ENCODE results near the gene GNAQ.

Gene GNAQ

DNA sequence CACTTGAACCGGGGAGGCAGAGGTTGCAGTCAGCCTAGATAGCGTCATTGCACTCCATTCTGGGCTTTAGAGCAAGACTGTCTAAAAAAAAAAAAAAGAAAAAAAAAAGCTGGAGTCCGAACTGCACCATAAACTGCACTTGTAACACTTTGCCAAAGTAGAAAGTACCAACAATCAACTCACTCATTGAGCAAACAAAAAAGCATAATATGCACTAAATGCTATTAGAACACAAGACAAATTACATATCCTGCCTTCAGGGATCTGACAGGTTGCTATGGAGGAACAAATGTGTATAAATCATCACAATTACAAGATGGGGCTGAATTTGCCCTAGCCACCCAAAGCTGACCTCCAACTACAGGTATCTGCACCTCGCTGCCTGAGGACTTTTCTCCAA, 27.9 kb downstream of the GNAQ start:
- DNase-seq (ENCODE audit: low spot score), result no peak

DNA sequence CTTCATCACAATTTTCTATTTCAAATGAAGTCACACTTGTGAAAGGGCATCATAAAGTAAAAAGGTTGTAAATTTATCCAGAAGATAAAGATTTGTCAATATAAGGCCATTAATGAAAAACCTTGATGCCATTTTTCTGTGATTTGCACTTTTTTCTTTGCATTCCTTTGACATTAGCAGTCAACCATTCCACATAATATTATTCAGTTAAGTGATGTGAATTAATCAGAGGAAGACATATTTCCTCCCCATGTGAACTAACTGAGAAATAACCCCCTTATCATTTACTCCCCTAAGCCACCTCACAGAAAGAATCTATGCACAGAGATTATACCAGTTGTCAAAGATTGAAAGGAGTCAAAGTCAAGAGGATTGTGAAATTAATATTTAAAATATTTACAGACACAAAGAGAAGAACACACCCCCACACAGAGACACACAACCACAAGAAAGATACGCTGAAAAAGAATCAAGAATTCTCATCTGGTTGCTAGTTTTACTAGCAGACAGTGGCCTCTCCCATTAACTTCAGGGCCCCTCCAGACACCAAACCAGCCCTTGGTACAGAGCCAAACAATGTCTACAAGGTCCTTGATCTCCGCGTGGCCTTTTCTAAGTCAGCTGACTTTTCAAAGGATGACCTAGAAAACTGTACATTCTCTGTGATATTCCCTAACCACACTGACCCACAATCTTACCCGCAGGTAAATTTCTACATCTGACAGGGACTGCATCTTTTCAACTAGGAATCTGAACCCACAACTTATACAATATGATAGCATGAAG, 29.5 kb downstream of the GNAQ start:
- DNase-seq (ENCODE audit: low spot score), result peak; percentile 65

DNA sequence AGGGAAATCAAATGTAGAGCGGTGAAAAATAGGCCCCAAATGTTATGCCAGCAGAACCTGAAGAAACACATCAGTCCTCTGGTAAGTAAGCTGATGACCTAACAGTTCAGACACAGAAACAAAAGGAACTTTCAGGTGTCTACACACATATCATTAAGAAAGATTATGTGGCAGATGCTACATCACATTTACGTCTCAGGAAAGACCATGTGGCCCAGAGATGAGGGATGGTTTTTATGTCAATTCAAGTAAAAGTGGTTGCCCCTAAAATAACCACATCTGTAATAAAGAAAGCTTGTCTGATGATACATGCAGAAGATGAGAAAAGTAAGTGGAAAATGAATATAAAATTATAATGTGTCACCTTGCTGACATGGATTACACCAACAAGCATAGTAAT, 31.4 kb downstream of the GNAQ start:
- DNase-seq (ENCODE audit: low spot score), result no peak

DNA sequence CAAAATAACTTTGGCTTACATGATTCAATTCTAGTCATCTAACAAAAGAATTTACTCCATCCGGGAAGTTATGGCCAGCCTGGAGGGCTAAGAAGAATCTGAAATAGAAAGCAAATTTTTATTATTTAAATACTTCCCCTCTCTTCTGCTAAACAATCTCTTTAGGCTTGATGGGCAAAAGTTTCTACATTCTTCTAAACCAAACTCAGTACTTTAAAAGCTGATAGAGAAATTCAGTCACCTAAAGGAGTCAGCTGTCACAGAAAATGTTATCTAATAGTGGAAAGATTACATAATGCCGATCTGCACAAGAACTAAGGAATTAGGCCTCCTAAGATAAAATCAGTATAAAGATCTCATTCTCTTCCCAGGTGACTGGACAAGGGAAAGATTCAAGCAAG, 32.4 kb downstream of the GNAQ start:
- no peak for DNase-seq (ENCODE audit: low spot score)

DNA sequence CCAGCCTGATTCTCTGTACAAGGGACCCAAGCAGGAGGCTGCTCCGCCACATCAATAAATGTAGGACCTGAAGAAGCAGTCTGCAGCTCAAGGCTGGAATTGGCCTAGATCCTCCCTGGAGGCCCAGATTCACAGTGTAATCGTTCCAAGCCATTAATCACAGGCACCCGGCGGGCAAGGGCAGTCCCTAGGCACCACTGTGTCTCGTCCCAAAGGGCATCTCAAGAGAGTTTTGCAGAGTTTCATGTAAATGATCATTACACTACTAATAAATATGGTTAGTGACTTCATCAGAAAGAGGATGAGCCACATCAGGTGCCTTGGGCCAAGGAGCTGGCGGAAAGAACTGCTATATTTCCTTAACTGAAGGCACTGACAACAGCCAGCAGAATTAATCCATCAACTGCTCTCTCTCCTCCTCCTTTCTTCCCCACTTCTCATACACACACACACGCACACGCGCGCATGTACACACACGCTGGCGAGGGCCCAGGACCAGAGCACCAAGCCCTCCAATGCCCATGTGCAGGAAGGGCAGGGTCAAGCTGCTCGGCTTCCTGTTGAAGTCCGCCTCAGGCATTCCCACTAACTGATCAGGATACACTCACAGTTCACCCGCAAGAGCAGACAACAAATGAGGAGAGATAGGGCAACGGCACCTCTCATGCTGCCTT, 33.9 kb downstream of the GNAQ start:
- peak; percentile 61 for DNase-seq (ENCODE audit: low spot score)

DNA sequence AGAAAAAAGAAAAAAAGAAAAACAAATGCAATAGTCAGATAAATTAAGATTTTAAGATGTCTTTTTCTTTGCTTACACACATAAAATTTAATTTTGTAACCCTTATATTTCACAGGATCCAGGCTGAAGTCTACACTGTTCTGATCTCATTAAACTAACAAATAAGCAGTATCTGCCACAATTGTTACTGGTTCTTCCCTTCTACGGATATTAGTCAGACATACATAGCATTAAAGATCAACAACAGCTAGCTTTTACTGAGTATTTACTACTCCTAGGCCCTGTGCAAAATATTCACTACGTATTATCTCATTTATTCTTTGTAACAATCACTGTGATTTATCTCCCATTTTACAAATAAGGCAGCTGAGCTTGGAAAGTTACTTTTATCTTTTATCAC, 34.9 kb downstream of the GNAQ start:
- no peak for DNase-seq (ENCODE audit: low spot score)

DNA sequence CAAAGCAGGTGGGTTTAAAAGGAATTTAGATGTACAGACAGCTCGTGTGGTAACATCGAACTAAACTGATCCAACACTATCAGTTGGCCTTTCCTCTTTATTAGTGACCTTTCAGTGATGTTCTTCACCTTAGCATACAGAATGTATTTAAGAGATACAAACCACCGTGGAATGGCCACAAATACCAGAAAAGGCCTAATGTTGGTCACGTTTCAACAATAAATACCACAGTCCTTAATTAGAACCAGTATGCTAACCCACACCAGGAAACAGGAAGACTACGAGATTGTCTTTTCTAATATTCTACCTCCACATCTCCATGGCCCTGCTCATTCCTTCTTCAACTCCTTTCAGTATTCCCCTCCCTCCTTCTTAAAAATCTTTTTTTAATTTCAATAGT, 40.4 kb downstream of the GNAQ start:
- DNase-seq (ENCODE audit: low spot score), result no peak

DNA sequence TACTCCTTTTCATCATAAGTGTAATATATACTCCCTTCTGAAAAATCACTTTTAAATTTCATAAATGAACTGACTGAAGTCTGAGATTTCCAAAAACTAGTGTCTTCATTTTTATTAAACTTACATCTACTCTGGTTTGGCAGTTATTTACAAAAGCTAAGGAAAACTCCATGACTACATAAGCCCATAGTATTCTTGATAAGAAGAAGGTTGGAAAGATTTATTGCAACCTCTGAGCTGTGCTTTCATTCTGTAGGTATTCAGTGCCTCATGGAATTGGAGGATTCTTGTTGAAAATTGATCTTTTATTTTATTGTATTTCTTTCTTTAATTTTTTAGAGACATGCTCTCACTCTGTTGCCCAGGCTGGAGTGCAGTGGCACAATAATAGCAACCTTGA, 41.7 kb downstream of the GNAQ start:
- DNase-seq (ENCODE audit: low spot score), result no peak

DNA sequence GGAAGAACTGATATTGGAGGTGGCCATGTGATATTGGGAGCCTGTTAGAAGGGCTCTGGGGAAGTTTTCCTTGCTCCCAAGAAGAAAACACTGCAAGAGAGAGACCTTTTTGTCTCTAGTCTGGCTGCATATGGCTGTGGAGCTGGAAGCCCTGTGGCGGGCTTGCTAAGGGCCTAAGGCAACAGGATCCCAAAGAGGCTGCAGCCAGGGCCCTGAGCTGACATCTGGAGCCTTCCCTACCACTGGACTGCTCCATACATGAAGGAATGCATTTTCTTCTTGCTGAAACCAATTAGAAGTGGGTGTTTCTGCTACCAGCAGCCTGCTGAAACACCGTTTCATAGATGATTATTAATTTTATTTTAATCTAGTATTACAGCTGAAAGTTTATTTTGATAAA, 42.2 kb downstream of the GNAQ start:
- DNase-seq (ENCODE audit: low spot score), result no peak

DNA sequence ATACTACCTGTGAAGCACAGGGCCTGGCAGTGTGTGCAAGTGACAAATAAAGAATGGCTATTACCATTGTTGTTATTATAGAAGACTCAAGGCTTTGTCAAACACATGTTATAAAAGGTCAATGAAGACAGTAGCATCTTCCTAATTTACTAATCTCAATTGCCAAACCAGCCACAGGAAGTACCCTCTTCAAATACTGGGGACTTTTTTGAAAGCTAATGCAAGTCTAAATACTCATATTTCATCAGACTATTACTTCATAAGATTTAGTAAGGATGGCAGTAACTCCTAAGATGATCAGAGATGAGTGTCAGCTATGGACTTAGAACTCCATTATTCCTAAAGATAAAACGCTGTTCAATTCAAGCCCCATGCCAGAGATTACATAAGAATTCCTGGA, 43.0 kb downstream of the GNAQ start:
- no peak for DNase-seq (ENCODE audit: low spot score)

DNA sequence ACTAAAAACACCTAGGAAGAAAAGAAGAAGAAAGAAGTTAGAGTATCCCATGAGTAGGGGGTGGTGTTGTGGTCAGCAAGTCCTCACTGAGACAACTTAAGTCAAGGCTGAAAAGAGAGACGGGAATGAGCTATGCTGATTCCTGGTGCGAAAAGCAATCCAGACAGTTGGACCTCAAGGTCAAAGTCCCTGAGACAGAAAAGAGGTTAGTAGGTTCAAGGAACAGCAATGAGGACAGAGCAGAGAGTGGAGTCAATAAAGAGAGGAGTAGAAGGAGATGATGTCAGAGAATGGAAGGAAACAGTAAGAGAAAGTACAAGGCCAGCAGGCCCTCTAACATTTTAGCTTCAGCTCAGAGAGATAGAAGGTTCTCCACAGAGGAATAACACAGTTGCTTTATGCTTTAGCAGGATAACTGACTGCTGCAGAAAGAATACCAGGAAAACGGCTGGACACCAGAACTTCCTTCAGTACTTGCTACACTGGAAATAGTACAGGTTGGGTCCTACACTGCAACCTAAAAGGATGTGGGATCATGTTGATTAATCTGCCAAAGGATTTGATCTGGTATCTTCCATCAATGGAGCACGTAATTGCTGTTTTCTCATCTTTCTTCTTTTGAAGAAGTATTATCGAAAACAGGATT, 43.6 kb downstream of the GNAQ start:
- DNase-seq (ENCODE audit: low spot score), result no peak

DNA sequence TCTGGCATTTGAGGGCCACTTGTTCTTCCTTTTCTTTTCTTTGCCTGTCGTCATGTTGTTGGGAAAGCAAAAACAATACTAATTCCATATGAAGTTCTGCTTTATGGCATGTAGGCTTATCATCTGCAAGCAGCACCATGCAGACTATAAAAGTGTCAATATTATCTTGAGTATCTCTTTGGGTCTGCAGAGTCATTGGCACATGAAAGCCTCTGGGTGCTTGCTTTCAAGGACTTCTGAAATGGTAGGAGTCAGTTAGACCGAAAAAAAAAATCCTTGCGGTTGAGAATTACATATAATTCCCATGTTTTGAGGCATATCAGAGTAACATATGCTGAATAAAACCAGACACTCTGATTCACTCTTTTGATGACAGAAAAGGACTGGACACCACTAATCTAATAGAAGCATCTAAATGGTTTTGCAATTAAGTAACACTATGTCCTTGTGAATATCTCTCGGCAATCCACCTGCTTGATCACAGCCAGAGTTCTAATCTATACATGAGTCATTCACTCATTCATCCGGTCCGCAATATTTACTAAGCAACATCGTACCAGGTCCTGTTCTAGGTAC, 44.4 kb downstream of the GNAQ start:
- no peak for DNase-seq (ENCODE audit: low spot score)

DNA sequence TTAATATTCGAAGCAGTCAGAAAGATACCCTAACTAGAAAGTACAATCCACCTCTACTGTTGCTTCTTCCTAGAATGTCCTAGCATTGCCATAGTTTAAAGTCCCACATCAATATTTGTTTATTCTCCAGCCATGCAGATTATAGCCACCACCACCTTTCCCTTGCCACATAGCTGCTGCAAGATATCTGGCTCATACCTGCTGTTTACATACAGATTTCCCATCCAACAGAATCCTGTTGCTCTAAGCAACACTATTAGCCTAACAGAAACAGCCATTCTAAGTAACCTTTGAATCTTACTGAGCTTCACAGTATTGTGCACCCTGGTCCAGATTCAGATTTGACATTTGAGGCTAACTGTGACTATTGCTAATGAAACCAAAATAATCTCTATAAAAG, 45.6 kb downstream of the GNAQ start:
- DNase-seq (ENCODE audit: low spot score), result no peak

DNA sequence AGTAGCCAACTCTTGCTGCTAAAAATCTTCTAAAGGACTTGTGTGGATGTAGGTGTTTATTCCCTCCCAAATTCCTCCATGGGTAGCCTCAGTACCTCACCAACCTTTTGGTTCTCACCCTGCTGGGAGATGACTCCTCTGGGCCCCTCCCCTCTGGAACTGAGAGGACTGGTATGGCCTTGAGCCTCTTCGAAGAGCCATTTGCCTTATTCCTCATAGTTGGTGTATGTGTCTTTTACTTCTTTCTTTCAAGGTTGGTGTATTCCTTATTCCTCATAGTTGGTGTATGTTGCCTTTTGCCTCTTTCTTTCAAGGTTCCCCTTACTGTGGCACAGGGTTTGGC, 48.3 kb downstream of the GNAQ start:
- DNase-seq (ENCODE audit: low spot score), result no peak

DNA sequence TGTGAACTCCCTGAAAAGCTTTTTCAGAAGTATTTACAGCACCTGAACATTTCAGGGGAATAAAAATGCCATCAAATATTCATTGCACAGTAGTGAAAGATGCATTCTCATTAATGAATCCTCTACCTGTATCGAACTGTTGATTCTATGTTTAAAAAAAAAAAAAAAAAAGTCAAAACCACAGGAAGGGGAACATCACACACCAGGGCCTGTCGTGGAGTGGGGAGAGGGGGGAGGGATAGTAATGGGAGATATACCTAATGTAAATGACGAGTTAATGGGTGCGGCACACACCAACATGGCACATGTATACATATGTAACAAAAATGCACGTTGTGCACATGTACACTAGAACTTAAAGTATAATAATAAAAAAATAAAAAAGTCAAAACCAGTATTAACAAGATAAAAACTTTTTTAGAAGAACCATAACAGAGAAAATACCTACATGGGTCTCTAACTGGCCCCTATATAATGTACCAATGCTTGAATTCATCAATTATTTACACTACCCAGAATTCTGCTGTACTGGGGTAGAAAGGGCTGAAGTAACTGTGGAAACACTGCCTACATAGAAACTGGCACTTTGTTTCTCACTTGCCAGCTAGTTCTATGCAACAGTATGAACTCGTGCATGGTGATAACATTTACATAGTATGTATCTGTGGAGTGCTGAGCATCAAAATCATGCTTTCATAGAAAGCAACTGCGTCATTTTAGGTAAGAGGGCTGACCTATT, 48.9 kb downstream of the GNAQ start:
- no peak for DNase-seq (ENCODE audit: low spot score)

DNA sequence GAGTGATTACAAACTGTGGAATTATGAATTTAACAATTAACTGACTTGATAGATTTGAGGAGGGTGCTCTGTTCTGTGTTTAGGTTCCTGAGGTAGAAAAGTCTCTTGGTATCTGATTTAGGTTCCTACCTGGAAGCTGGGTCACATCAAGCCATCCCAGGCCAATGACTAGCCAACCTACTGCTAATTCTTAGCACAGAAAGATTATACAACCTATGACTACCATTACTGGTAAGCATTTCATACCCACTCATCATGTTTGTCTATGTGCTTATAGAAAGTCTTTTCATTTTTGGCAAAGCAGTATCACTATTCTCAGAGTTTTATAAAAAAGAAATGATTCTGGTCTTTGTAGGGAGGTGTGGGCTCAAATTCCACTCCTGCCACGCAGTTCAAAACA, 49.7 kb downstream of the GNAQ start:
- DNase-seq (ENCODE audit: low spot score), result no peak

DNA sequence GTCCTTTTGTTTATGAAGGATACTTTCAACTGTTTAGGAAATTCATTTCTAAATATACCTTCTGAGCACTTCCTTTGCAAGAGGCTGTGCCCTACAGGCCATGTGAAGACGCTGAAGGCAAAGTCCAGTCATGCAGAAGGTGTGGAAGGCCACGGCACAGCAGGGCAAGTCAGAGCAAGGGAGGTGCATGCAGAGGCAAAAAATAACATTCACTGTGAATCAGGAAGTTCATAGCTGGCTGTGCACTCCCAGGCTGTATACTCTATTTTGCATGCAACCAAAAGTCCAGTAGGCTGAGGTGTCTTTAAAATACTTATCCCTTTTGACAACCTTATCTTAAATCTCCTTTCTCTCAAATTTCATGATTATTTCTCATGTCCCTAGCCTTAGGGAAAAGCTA, 50.3 kb downstream of the GNAQ start:
- no peak for DNase-seq (ENCODE audit: low spot score)

DNA sequence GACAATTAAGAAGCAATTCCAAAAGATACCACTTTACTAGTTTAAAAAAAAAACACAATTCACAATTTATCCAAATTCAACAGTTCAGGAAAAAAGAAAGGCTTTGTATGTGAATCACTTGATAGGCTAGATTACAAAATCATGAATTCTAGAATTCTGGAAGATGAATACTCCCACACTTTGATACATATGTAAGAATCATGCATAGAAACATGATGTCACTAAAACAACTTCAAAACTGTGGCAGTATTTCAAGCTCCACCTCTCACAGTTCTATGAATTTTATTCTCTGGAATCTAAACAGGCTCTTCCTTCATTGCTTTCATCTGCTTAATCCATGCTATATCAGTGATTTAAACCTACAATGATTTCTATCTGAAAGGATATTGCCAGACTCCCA, 51.0 kb downstream of the GNAQ start:
- DNase-seq (ENCODE audit: low spot score), result peak; percentile 50

DNA sequence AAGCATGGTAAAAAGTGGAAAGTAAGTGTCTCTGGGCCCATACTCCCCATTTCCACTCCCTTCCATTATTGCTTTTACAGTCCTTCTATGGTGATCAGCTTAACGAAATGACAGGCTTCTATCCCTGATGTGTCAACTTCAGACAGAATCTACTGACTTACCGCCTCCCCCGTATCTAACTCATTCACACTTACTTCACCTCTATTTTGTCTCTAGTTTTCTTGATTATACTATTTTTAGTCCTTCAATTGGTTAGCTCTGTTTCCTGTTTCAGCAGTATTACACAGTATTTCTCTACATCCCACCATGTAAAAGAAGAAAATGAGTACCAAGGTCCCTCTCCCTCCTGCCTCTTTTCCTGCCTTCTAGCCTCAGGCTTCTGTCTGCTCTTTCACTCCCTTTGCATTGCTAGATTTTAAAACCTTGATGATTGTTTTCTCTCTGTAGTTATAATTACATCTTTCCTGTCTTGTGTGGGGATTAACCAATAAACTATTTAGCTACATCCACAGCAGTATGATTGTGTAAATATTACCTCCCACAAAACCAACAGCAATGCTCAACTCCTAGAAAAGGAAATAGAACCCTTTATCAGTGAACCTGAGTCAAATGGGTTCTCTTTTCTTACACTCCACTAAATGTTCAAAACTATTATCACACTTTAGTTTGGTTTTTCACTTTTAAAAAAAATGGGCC, 53.4 kb downstream of the GNAQ start:
- no peak for DNase-seq (ENCODE audit: low spot score)

DNA sequence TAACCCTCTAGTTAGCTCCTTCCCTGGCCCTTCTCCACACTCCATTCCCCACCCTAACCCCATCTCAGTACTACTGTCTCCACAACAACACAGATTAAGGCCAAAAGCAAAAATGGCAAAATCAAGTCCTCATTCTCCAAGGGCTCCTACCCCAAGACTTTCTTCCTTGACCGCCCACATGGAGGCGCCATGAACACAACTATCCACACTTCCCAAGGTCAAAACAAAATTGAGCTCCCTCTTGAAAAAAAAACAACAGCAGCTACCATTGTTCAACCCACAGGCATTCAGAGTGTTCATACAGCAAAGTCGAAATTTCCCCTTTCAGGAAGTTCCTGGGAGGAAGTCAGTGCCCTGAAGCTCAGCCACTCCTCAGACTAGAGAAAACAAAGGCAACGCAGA, 54.4 kb downstream of the GNAQ start:
- peak; percentile 96 for DNase-seq (ENCODE audit: low spot score)

DNA sequence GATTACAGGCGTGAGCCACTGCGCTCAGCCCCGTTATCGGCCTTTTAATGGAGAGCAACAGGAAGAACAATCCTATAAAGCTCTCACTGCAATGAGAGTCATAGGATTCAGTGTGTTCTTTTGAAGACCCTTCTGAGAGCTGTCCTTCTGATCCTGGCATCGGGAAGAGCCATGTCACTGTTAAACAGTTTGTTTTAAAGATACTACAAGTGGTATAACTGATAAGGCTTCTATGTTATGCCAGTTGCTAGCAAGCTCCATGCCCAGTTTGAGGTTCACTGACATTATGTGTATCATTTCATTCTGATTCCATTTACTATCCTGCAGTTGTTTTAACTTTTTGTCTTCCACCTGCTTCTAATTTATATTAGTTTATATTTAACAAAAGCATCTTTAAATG, 55.8 kb downstream of the GNAQ start:
- no peak for DNase-seq (ENCODE audit: low spot score)

DNA sequence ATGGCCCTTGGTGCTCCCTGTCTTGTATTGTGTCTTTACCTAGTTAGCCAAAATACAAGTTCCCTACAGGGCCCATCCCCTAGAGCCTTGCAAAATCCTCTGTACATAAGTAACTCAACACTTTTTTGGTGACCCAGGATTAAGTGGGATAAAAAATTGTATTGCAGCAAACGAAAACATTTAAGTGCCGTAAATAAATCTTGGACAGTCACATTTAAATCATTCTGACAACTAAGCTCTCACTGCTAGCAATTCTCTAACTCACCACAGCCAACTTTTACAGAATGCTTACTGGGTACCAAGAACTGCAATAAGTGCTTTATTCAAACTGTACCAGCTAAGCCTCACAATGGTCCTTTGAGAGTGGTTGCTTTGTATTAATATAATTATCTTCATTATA, 56.6 kb downstream of the GNAQ start:
- no peak for DNase-seq (ENCODE audit: low spot score)
